PC-3 (cell line): ENCODE results near the gene CHRNA5. TPM values are rescaled to one million over a fixed set of nuclear protein-coding genes. Genes with fewer than 3 reads are reported as not detected.

Experiments
- ATAC-seq: fragments of 200-7000 bp; cut with Tn5 transposase; 2 replicates; pipeline ENCODE4 v1.9.1; 2020; ENCODE audit warnings: mild to moderate bottlenecking, moderate library complexity
- BruUV-seq: library from RNA; stranded (reverse); fragments of 400-500 nt; replicated peaks from 2 replicates; lab custom pipeline; 2021; lab: Mats Ljungman, UMichigan
- CTCF ChIA-PET: fragments of 300-600 bp; sonication (Branson Sonifier 250); formaldehyde crosslinking; loops from one replicate; lab custom pipeline; 2022; ENCODE audit warnings: antibody characterized with exemption; lab: Charles Lee
- POLR2A ChIA-PET: fragments of 300-600 bp; sonication (Branson Sonifier 250); formaldehyde crosslinking; loops from one replicate; lab custom pipeline; 2022; ENCODE audit warnings: antibody characterized with exemption; ENCODE audit not compliant: unreplicated experiment; lab: Charles Lee
- DNase-seq: peaks from one replicate; pipeline ENCODE4 v3.0.0-alpha.2; 2015
- H2AFZ ChIP-seq: fragments of 300-600 bp; sonication (generic); 2 replicates; pipeline ENCODE4 v1.6.0; 2016; ENCODE audit warnings: antibody characterized with exemption, low read length
- H3F3A ChIP-seq: fragments of 300-600 bp; sonication (generic); one replicate; pipeline ENCODE4 v1.6.0; 2017; ENCODE audit warnings: antibody characterized with exemption, low read length, control low read depth, mild to moderate bottlenecking; ENCODE audit not compliant: unreplicated experiment
- H3K27ac ChIP-seq: fragments of 300-600 bp; sonication (generic); 2 replicates; pipeline ENCODE4 v1.5.1; 2016; ENCODE audit warnings: mild to moderate bottlenecking, low read length
- H3K27me3 ChIP-seq: fragments of 300-600 bp; sonication (generic); 2 replicates; pipeline ENCODE4 v1.6.1; 2016; ENCODE audit warnings: low read length, mixed read lengths
- H3K36me3 ChIP-seq: fragments of 300-600 bp; sonication (generic); 2 replicates; pipeline ENCODE4 v1.6.1; 2016; ENCODE audit warnings: low read depth, mixed run types, low read length, mixed read lengths
- H3K4me1 ChIP-seq: fragments of 300-600 bp; sonication (generic); 2 replicates; pipeline ENCODE4 v1.5.1; 2016; ENCODE audit warnings: low read length; ENCODE audit not compliant: insufficient read depth
- H3K4me2 ChIP-seq: fragments of 300-600 bp; sonication (generic); 2 replicates; pipeline ENCODE4 v1.6.0; 2016; ENCODE audit warnings: low read length
- H3K4me3 ChIP-seq: fragments of 300-600 bp; sonication (generic); 2 replicates; pipeline ENCODE4 v1.5.1; 2016; ENCODE audit warnings: mild to moderate bottlenecking, low read length, mixed read lengths
- H3K79me2 ChIP-seq: fragments of 300-600 bp; sonication (generic); 2 replicates; pipeline ENCODE4 v1.6.1; 2017; ENCODE audit warnings: low read length, mixed read lengths
- H3K9ac ChIP-seq: fragments of 300-600 bp; sonication (generic); 2 replicates; pipeline ENCODE4 v1.6.0; 2016; ENCODE audit warnings: mild to moderate bottlenecking, low read length
- H3K9me2 ChIP-seq: fragments of 300-600 bp; sonication (generic); replicated peaks from 2 replicates; pipeline ENCODE4 v1.6.1; 2016; ENCODE audit warnings: mixed run types, low read length, mixed read lengths
- H3K9me3 ChIP-seq: fragments of 300-600 bp; sonication (generic); 2 replicates; pipeline ENCODE4 v1.6.1; 2016; ENCODE audit warnings: low read length, mixed read lengths
- H4K20me1 ChIP-seq: fragments of 300-600 bp; sonication (generic); 2 replicates; pipeline ENCODE4 v1.6.1; 2016; ENCODE audit warnings: low read length, mixed read lengths
- EZH2 ChIP-seq: fragments of 300-600 bp; sonication (generic); IDR thresholded peaks from one replicate; pipeline ENCODE4 v1.6.1; 2017; ENCODE audit warnings: antibody characterized with exemption, mild to moderate bottlenecking, low read length; ENCODE audit not compliant: unreplicated experiment
- EZH2phosphoT487 ChIP-seq: fragments of 300-600 bp; sonication (generic); IDR thresholded peaks from 2 replicates; pipeline ENCODE4 v1.6.1; 2018; ENCODE audit warnings: mild to moderate bottlenecking, antibody characterized with exemption, low read length, borderline replicate concordance
- intact Hi-C: fragments of 100-400 bp; cut with micrococcal nuclease; formaldehyde crosslinking; loops from 2 replicates; pipeline ENCODE4 v1.9.0; 2023
- total RNA-seq: library from RNA; depleted of rRNA; stranded (reverse); fragments of >200 nt; gene quantifications from 2 replicates; pipeline ENCODE4 v1.2.3, GENCODE V29; 2014
- TF ChIP-seq, protein P1 (sequence below): fragments of 300-600 bp; sonication (generic); conservative IDR thresholded peaks from 2 replicates; pipeline ENCODE4 v1.5.1; 2017; ENCODE audit warnings: antibody characterized with exemption, low read depth, mild to moderate bottlenecking, low read length

Gene CHRNA5
- total RNA-seq, 1 experiment from 2014 or later, result 8.4 TPM

DNA sequence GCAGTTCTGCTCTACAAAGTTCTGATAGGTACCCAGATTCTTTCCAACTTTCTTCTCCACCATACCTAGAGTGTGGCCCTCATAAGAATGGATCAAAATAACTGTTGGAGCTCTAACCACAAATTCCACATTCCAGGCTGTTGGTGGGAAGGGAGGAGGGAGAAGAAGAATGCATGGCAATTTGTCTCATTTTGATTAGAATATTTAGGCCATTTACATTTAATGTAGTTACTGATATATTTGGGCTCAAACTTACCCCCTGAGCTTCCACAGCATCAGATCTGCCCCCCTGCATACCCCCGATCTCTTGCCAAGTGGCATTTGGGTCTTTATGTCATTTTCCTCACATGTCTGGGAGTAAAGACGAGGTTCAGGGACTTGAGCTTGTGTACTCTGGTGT, 68.0 kb downstream of the CHRNA5 start:
- H3K36me3 ChIP-seq, result no peaks in the 10 kb centered on the region
- DNase-seq (no peak), ATAC-seq (no peak)
- intact Hi-C loops, result no loop called here
- no TSS peak for BruUV-seq
- H2AFZ ChIP-seq, result no peak overlapping the region
- no peak overlapping the region for H3K4me2 ChIP-seq
- no peaks in the 10 kb centered on the region for H3K4me1 ChIP-seq
- H3K27ac ChIP-seq, result no peak overlapping the region
- ChIA-PET CTCF (no interaction called here), POLR2A (no interaction called here)
- H3K9me3 ChIP-seq, result no peaks in the 10 kb centered on the region
- TF ChIP-seq EZH2, result no peak
- H3K27me3 ChIP-seq, result peaks cover 13% of the 10 kb centered on the region; the same call in 1 of the 2 replicates
- H3K4me3 ChIP-seq, result no peak overlapping the region
- no peaks in the 10 kb centered on the region for H4K20me1 ChIP-seq
- H3K9me2 ChIP-seq, result no peaks in the 10 kb centered on the region
- H3K9ac ChIP-seq, result no peak overlapping the region
- no peaks in the 10 kb centered on the region for H3F3A ChIP-seq
- H3K79me2 ChIP-seq, result no peaks in the 10 kb centered on the region

DNA sequence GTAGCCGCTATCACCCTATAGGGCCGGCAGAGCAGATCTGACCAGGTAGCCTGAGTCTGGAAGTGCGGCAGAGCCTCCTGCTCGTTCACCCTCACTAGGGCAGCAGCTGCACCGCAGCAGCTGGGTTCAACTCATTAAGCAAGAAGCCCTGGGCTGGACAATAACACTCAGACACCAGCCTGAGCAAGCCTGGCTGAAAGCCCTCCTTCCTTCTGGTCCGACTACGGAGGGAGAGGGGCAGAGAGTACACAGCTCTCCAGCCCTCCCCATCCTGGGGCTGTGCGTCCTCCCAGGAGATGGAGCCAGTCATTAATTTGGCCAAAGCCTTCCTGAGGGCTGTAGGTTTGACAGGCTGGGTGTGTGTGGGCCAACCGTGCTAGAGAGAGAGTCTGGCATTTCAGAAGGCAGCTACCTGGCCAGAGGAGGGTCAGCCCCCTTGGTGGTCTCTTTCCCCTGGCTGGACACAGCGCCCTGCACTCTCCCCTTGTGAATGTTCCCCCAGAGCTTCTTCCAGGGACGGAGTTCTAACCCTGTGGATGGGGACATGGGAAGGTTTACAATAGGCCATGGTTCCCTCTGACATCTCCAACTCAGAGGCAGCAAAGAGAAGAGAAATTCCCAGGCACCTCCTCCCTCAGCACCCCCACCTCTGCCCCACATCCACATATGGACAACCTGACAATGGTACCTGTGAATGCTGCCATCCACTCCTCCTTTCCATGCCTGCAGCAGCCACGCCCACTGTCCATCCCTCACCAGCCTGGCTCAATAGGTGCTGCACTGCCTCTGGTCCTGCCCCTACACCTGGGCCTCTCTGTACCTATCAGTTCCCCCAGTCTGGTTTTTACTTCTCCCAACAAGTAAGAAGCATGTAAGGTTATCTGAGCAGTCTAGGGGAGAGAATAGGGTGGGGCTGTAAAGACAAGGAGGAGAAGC, 69.2 kb downstream of the CHRNA5 start:
- no peaks in the 10 kb centered on the region for H3K9me3 ChIP-seq
- TF ChIP-seq EZH2phosphoT487 (no peak), EZH2 (no peak)
- TF ChIP-seq, protein P1, sequence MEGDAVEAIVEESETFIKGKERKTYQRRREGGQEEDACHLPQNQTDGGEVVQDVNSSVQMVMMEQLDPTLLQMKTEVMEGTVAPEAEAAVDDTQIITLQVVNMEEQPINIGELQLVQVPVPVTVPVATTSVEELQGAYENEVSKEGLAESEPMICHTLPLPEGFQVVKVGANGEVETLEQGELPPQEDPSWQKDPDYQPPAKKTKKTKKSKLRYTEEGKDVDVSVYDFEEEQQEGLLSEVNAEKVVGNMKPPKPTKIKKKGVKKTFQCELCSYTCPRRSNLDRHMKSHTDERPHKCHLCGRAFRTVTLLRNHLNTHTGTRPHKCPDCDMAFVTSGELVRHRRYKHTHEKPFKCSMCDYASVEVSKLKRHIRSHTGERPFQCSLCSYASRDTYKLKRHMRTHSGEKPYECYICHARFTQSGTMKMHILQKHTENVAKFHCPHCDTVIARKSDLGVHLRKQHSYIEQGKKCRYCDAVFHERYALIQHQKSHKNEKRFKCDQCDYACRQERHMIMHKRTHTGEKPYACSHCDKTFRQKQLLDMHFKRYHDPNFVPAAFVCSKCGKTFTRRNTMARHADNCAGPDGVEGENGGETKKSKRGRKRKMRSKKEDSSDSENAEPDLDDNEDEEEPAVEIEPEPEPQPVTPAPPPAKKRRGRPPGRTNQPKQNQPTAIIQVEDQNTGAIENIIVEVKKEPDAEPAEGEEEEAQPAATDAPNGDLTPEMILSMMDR, result no peak
- ChIA-PET CTCF (no interaction called here), POLR2A (no interaction called here)
- no peaks in the 10 kb centered on the region for H3K4me1 ChIP-seq
- no peak overlapping the region for H3K27ac ChIP-seq
- H3K9me2 ChIP-seq, result no peaks in the 10 kb centered on the region
- H3K4me3 ChIP-seq, result no peak overlapping the region
- no peak overlapping the region for H3K4me2 ChIP-seq
- intact Hi-C loops, result no loop called here
- ATAC-seq (no peak), DNase-seq (no peak)
- no peaks in the 10 kb centered on the region for H3K36me3 ChIP-seq
- H2AFZ ChIP-seq, result no peak overlapping the region
- H3F3A ChIP-seq, result no peaks in the 10 kb centered on the region
- no peak overlapping the region for H3K9ac ChIP-seq
- no TSS peak for BruUV-seq
- H3K79me2 ChIP-seq, result no peaks in the 10 kb centered on the region
- H3K27me3 ChIP-seq, result 0 out of 2 replicates have a peak, but pooled peaks cover 4% of the 10 kb centered on the region
- H4K20me1 ChIP-seq, result no peaks in the 10 kb centered on the region

DNA sequence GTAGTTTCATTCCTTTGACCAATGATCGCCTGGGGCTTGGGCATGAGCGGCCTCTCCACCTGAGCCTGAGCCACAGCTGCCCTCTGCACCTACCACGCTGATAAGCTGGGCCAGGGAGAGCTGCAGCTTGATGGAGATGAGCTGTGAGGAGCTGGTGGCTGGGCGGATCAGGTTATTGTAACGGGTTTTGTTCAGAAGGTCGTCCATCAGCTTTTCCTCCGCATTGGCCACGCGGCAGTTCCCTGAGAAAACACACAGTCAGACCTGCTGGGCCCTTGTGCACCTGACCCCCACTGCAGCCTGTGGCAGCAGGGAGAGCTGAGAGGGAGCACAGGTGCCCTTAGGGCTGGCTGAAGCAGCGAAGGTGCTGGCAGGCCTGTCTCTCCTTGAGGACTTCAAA, 70.0 kb downstream of the CHRNA5 start:
- intact Hi-C loops, result no loop called here
- TF ChIP-seq EZH2, result no peak
- TF ChIP-seq, protein P1, result no peak
- TF ChIP-seq EZH2phosphoT487, result no peak
- BruUV-seq, result no TSS peak
- ChIA-PET CTCF (no interaction called here), POLR2A (no interaction called here)
- H3K9me3 ChIP-seq, result no peaks in the 10 kb centered on the region
- H3K9ac ChIP-seq, result no peak overlapping the region
- no peak overlapping the region for H3K4me2 ChIP-seq
- no peaks in the 10 kb centered on the region for H3K4me1 ChIP-seq
- no peak for DNase-seq
- 0 out of 2 replicates have a peak, but pooled peaks cover 4% of the 10 kb centered on the region for H3K27me3 ChIP-seq
- H3K36me3 ChIP-seq, result no peaks in the 10 kb centered on the region
- no peaks in the 10 kb centered on the region for H4K20me1 ChIP-seq
- no peaks in the 10 kb centered on the region for H3F3A ChIP-seq
- no peak overlapping the region for H3K4me3 ChIP-seq
- H2AFZ ChIP-seq, result no peak overlapping the region
- H3K9me2 ChIP-seq, result no peaks in the 10 kb centered on the region
- no peak overlapping the region for H3K27ac ChIP-seq
- ATAC-seq, result no peak
- H3K79me2 ChIP-seq, result no peaks in the 10 kb centered on the region
